GM23248 (cell line): ENCODE results near the gene PCDHA7.

Experiments
- EZH2 ChIP-seq: fragments of 200-600 bp; sonication (generic); IDR thresholded peaks from 2 replicates; pipeline ENCODE4 v1.6.1; 2018; ENCODE audit warnings: antibody characterized with exemption, mild to moderate bottlenecking; ENCODE audit not compliant: insufficient read depth, poor library complexity, severe bottlenecking
- EZH2phosphoT487 ChIP-seq: fragments of 200-600 bp; sonication (generic); IDR thresholded peaks from 2 replicates; pipeline ENCODE4 v1.6.1; 2018; ENCODE audit warnings: antibody characterized with exemption, moderate library complexity, mild to moderate bottlenecking, low read depth; ENCODE audit not compliant: insufficient read depth

GRCh38 chr5:140801494-140801841 lies 32.6 kb upstream of the PCDHA7 start:
- TF ChIP-seq EZH2 (no peak), EZH2phosphoT487 (no peak)
